ENCODE measurements around the gene CSF1R.

Gene CSF1R

DNA sequence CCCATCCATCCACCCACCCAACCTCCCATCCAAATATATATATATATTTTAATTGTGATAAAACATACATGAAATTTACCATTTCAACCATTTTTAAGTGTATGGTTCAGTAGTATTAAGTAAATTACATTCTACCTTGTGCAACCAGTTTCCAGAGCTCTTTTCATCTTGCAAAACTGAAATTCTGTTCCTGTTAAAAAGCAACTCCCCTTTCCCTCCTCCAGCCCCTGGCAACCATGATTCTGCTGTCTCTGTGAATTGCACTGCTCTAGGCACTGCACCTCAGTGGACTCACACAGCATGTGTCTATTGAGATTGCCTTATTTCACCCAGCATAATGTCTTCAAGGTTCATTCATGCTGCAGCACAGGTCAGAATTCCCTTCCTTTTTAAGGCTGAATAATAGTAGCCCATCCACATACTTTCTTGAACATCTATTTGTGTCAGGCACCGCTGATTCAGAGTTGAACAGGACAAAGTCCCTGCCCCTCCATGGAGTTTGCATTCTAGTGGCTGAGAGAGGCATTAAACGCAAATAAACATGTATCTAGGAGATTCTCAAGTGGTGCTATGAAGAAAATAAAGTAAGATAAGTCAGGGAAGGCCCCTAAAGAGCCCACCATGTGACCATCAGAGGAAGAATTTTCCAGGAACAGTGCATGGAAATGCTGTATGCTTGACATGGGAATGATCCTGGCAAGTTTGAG is 24.0 kb downstream of the CSF1R start:
- no peak overlapping the region for H3K4me3 ChIP-seq (ENCODE audit: low read length)
- H3K4me1 ChIP-seq (ENCODE audit: control insufficient read depth, insufficient read depth, low read length): peaks cover 4% of the 10 kb centered on the region
- no peaks in the 10 kb centered on the region for H3K9me3 ChIP-seq (ENCODE audit: control insufficient read depth, low read length)
- no peaks in the 10 kb centered on the region for H3K36me3 ChIP-seq (ENCODE audit: control insufficient read depth, insufficient read depth, low read length)
- peaks cover 7% of the 10 kb centered on the region for H3K27me3 ChIP-seq (ENCODE audit: control insufficient read depth, insufficient read depth, low read length)
- H3K9ac ChIP-seq (ENCODE audit: low read length): no peak overlapping the region

- Histone ChIP-seq H3K9ac (ENCODE audit: low read length) (no peak overlapping the region), H3K36me3 (ENCODE audit: control insufficient read depth, insufficient read depth, low read length) (no peaks in the 10 kb centered on the region), H3K9me3 (ENCODE audit: control insufficient read depth, low read length) (no peaks in the 10 kb centered on the region), H3K27me3 (ENCODE audit: control insufficient read depth, insufficient read depth, low read length) (peaks cover 7% of the 10 kb centered on the region), H3K4me3 (ENCODE audit: low read length) (no peak overlapping the region), H3K4me1 (ENCODE audit: control insufficient read depth, insufficient read depth, low read length) (peaks cover 4% of the 10 kb centered on the region)
Measured at GRCh38 chr5:150061538-150061995, 24.8 kb downstream of the CSF1R start.

GRCh38 chr5:150060471-150060870 is 25.9 kb downstream of the CSF1R start:
- Histone ChIP-seq H3K4me1 (ENCODE audit: control insufficient read depth, insufficient read depth, low read length) (peaks cover 2% of the 10 kb centered on the region), H3K27me3 (ENCODE audit: control insufficient read depth, insufficient read depth, low read length) (no peaks in the 10 kb centered on the region), H3K4me3 (ENCODE audit: low read length) (no peak overlapping the region), H3K36me3 (ENCODE audit: control insufficient read depth, insufficient read depth, low read length) (no peaks in the 10 kb centered on the region), H3K9ac (ENCODE audit: low read length) (no peak overlapping the region), H3K9me3 (ENCODE audit: control insufficient read depth, low read length) (no peaks in the 10 kb centered on the region)

GRCh38 chr5:150059623-150060022 is 26.7 kb downstream of the CSF1R start:
- no peak overlapping the region for H3K9ac ChIP-seq (ENCODE audit: low read length)
- H3K9me3 ChIP-seq (ENCODE audit: control insufficient read depth, low read length): no peaks in the 10 kb centered on the region

GRCh38 chr5:150058480-150059126 is 27.8 kb downstream of the CSF1R start:
- H3K27me3 ChIP-seq (ENCODE audit: control insufficient read depth, insufficient read depth, low read length): no peaks in the 10 kb centered on the region
- H3K4me1 ChIP-seq (ENCODE audit: control insufficient read depth, insufficient read depth, low read length): no peaks in the 10 kb centered on the region
- H3K9ac ChIP-seq (ENCODE audit: low read length): no peak overlapping the region
- no peaks in the 10 kb centered on the region for H3K9me3 ChIP-seq (ENCODE audit: control insufficient read depth, low read length)
- no peaks in the 10 kb centered on the region for H3K36me3 ChIP-seq (ENCODE audit: control insufficient read depth, insufficient read depth, low read length)
- no peak overlapping the region for H3K4me3 ChIP-seq (ENCODE audit: low read length)

More at GRCh38 chr5:150059623-150060022, 26.7 kb downstream of the CSF1R start:
- Histone ChIP-seq H3K4me1 (ENCODE audit: control insufficient read depth, insufficient read depth, low read length) (no peaks in the 10 kb centered on the region), H3K36me3 (ENCODE audit: control insufficient read depth, insufficient read depth, low read length) (no peaks in the 10 kb centered on the region), H3K4me3 (ENCODE audit: low read length) (no peak overlapping the region), H3K27me3 (ENCODE audit: control insufficient read depth, insufficient read depth, low read length) (no peaks in the 10 kb centered on the region)

GRCh38 chr5:150057996-150058395 is 28.4 kb downstream of the CSF1R start:
- Histone ChIP-seq H3K4me1 (ENCODE audit: control insufficient read depth, insufficient read depth, low read length) (no peaks in the 10 kb centered on the region), H3K27me3 (ENCODE audit: control insufficient read depth, insufficient read depth, low read length) (no peaks in the 10 kb centered on the region), H3K36me3 (ENCODE audit: control insufficient read depth, insufficient read depth, low read length) (no peaks in the 10 kb centered on the region), H3K9me3 (ENCODE audit: control insufficient read depth, low read length) (no peaks in the 10 kb centered on the region), H3K4me3 (ENCODE audit: low read length) (no peak overlapping the region), H3K9ac (ENCODE audit: low read length) (no peak overlapping the region)

GRCh38 chr5:150057511-150057910 is 28.8 kb downstream of the CSF1R start:
- H3K9ac ChIP-seq (ENCODE audit: low read length): no peak overlapping the region
- no peak overlapping the region for H3K4me3 ChIP-seq (ENCODE audit: low read length)
- H3K36me3 ChIP-seq (ENCODE audit: control insufficient read depth, insufficient read depth, low read length): no peaks in the 10 kb centered on the region
- H3K27me3 ChIP-seq (ENCODE audit: control insufficient read depth, insufficient read depth, low read length): no peaks in the 10 kb centered on the region
- H3K9me3 ChIP-seq (ENCODE audit: control insufficient read depth, low read length): no peaks in the 10 kb centered on the region
- no peaks in the 10 kb centered on the region for H3K4me1 ChIP-seq (ENCODE audit: control insufficient read depth, insufficient read depth, low read length)

DNA sequence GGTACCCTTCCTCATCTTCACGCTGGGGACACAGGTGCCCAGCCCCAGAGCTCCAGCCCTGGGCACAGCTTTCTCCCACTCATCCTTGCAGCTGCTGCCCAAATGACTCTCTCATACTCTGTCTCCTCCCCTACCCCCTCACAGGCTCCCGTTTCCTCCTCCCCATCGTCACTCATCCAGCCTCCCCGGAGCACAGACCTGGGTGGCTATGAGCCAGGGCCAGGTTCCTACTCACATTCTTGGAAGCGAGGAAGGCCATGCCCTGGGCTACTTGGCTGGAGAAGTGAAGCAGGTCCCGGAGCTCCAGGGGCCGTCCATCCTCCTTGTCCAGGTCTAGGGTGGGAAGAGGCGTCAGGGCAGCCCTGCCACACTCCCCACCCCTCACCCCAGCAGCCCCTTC is 29.3 kb downstream of the CSF1R start:
- H3K9ac ChIP-seq (ENCODE audit: low read length): no peak overlapping the region
- no peaks in the 10 kb centered on the region for H3K4me1 ChIP-seq (ENCODE audit: control insufficient read depth, insufficient read depth, low read length)
- no peak overlapping the region for H3K4me3 ChIP-seq (ENCODE audit: low read length)

GRCh38 chr5:150056075-150056443 is 30.3 kb downstream of the CSF1R start:
- Histone ChIP-seq H3K9me3 (ENCODE audit: control insufficient read depth, low read length) (no peaks in the 10 kb centered on the region), H3K36me3 (ENCODE audit: control insufficient read depth, insufficient read depth, low read length) (peaks cover 11% of the 10 kb centered on the region), H3K4me1 (ENCODE audit: control insufficient read depth, insufficient read depth, low read length) (no peaks in the 10 kb centered on the region), H3K27me3 (ENCODE audit: control insufficient read depth, insufficient read depth, low read length) (no peaks in the 10 kb centered on the region), H3K4me3 (ENCODE audit: low read length) (no peak overlapping the region), H3K9ac (ENCODE audit: low read length) (no peak overlapping the region)

More for the DNA sequence above, 29.3 kb downstream of the CSF1R start:
- no peaks in the 10 kb centered on the region for H3K27me3 ChIP-seq (ENCODE audit: control insufficient read depth, insufficient read depth, low read length)
- H3K9me3 ChIP-seq (ENCODE audit: control insufficient read depth, low read length): no peaks in the 10 kb centered on the region
- peaks cover 3% of the 10 kb centered on the region for H3K36me3 ChIP-seq (ENCODE audit: control insufficient read depth, insufficient read depth, low read length)

GRCh38 chr5:150055326-150056074 is 30.9 kb downstream of the CSF1R start:
- Histone ChIP-seq H3K9me3 (ENCODE audit: control insufficient read depth, low read length) (no peaks in the 10 kb centered on the region), H3K4me3 (ENCODE audit: low read length) (no peak overlapping the region), H3K27me3 (ENCODE audit: control insufficient read depth, insufficient read depth, low read length) (no peaks in the 10 kb centered on the region), H3K4me1 (ENCODE audit: control insufficient read depth, insufficient read depth, low read length) (no peaks in the 10 kb centered on the region), H3K36me3 (ENCODE audit: control insufficient read depth, insufficient read depth, low read length) (peaks cover 14% of the 10 kb centered on the region), H3K9ac (ENCODE audit: low read length) (no peak overlapping the region)

DNA sequence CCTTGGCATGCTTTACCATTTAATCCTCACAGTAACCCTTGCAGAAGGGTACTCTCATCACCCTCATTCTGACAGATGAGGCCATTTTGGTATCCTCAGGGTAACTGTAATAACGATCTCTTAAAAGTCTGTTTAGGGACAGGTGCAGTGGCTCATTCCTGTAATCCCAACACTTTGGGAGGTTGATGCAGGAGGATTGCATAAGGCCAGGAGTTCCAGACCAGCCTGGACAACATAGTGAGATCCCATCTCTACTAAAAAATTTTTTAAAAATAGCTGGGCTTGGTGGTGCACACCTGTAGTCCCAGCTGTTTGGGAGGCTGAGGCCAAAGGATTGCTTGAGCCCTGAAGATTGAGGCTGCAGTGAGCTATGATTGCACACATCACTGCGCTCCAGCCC is 31.8 kb downstream of the CSF1R start:
- Histone ChIP-seq H3K36me3 (ENCODE audit: control insufficient read depth, insufficient read depth, low read length) (peaks cover 22% of the 10 kb centered on the region), H3K27me3 (ENCODE audit: control insufficient read depth, insufficient read depth, low read length) (no peaks in the 10 kb centered on the region), H3K9me3 (ENCODE audit: control insufficient read depth, low read length) (no peaks in the 10 kb centered on the region), H3K9ac (ENCODE audit: low read length) (no peak overlapping the region), H3K4me3 (ENCODE audit: low read length) (no peak overlapping the region), H3K4me1 (ENCODE audit: control insufficient read depth, insufficient read depth, low read length) (no peaks in the 10 kb centered on the region)

All from mucosa of stomach (tissue), 1 donor.